Measurements from ENCODE around the gene CHST8. TPM values are rescaled to one million over a fixed set of nuclear protein-coding genes. Genes with fewer than 3 reads are reported as not detected.

CHST8 gene
- total and polyA plus RNA-seq, 2 of the 13 experiments (the other 11 are each of a cell fraction or from before 2014, with no cell fraction given): not detected

DNA sequence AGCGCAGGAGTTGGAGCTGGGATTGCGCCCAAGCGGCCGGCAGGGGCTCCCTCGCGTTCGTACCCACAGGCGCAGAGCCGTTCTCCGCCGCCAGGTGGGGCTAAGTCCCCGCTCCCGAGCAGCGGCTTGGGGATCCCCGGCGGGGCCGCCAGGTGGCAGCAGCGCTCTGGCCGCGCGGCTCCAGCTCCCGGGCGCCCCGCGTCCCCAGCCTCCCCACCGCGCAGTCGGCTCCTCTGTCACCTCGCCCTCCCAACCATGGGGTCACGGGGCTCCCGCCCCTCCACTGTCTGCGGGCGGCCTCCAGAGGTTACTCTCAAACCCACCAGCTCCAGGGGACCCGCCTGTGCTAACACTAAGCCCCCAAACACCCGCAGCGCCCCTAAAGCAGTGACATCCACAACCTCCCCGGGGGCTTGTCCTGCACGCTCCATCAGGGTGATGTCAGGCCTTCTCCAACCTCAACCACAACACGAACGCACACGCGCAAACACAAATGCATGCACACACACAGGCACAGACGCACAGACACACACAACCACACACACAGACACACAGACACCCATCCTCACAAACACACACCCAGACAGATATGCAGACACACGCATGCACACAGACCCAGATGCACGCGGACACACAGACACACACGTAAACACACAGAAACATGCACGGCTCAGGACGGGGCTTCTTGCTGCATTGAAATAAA is 156.5 kb downstream of the CHST8 start (continued):
- no peak for TF ChIP-seq PITX1 (CRISPR knock-in tag; IDR thresholded peaks at IDR 0.05)
- TF ChIP-seq ZNF501 (CRISPR knock-in tag; IDR thresholded peaks at IDR 0.05): peak; percentile 46; the same call in 1 of the 2 replicates
- peak in 1 of 2 experiments; percentile 54; a peak in 1 of 4 replicates for TF ChIP-seq KLF16 (CRISPR knock-in tag; IDR thresholded peaks at IDR 0.05)
- peak; percentile 95 to 96 for TF ChIP-seq HMGXB4 (CRISPR knock-in tag; IDR thresholded peaks at IDR 0.05; ENCODE audit: borderline replicate concordance in 1 of 2, low read depth in 1 of 2)
- TF ChIP-seq KDM5B (CRISPR knock-in tag; IDR thresholded peaks at IDR 0.05; ENCODE audit: borderline replicate concordance): peak; percentile 86
- TF ChIP-seq, protein P1, sequence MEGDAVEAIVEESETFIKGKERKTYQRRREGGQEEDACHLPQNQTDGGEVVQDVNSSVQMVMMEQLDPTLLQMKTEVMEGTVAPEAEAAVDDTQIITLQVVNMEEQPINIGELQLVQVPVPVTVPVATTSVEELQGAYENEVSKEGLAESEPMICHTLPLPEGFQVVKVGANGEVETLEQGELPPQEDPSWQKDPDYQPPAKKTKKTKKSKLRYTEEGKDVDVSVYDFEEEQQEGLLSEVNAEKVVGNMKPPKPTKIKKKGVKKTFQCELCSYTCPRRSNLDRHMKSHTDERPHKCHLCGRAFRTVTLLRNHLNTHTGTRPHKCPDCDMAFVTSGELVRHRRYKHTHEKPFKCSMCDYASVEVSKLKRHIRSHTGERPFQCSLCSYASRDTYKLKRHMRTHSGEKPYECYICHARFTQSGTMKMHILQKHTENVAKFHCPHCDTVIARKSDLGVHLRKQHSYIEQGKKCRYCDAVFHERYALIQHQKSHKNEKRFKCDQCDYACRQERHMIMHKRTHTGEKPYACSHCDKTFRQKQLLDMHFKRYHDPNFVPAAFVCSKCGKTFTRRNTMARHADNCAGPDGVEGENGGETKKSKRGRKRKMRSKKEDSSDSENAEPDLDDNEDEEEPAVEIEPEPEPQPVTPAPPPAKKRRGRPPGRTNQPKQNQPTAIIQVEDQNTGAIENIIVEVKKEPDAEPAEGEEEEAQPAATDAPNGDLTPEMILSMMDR (CRISPR knock-in tag; IDR thresholded peaks at IDR 0.05): peak; percentile 97
- TF ChIP-seq, protein P2, sequence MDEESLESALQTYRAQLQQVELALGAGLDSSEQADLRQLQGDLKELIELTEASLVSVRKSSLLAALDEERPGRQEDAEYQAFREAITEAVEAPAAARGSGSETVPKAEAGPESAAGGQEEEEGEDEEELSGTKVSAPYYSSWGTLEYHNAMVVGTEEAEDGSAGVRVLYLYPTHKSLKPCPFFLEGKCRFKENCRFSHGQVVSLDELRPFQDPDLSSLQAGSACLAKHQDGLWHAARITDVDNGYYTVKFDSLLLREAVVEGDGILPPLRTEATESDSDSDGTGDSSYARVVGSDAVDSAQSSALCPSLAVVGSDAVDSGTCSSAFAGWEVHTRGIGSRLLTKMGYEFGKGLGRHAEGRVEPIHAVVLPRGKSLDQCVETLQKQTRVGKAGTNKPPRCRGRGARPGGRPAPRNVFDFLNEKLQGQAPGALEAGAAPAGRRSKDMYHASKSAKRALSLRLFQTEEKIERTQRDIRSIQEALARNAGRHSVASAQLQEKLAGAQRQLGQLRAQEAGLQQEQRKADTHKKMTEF (CRISPR knock-in tag; IDR thresholded peaks at IDR 0.05): peak; percentile 62; the same call in 1 of the 2 replicates
- 0 out of 2 replicates have a peak, but pooled peaks have one; percentile 26 for TF ChIP-seq NFYB (CRISPR knock-in tag; IDR thresholded peaks at IDR 0.05)
- no peak for TF ChIP-seq ZNF274 (CRISPR knock-in tag; IDR thresholded peaks at IDR 0.05)
- TF ChIP-seq MTERF4 (CRISPR knock-in tag; IDR thresholded peaks at IDR 0.05): no peak
- TF ChIP-seq MTA3 (CRISPR knock-in tag; IDR thresholded peaks at IDR 0.05): no peak
- peak; percentile 73; the same call in 1 of the 2 replicates for TF ChIP-seq HOXA5 (CRISPR knock-in tag; IDR thresholded peaks at IDR 0.05)
- TF ChIP-seq, protein P3, sequence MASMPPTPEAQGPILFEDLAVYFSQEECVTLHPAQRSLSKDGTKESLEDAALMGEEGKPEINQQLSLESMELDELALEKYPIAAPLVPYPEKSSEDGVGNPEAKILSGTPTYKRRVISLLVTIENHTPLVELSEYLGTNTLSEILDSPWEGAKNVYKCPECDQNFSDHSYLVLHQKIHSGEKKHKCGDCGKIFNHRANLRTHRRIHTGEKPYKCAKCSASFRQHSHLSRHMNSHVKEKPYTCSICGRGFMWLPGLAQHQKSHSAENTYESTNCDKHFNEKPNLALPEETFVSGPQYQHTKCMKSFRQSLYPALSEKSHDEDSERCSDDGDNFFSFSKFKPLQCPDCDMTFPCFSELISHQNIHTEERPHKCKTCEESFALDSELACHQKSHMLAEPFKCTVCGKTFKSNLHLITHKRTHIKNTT (CRISPR knock-in tag; IDR thresholded peaks at IDR 0.05): no peak
- TF ChIP-seq REPIN1 (CRISPR knock-in tag; IDR thresholded peaks at IDR 0.05; ENCODE audit: borderline replicate concordance, low read depth): peak; percentile 71; the same call in 1 of the 2 replicates
- TF ChIP-seq HNF1A (IDR thresholded peaks at IDR 0.05; ENCODE audit: low read depth): no peak
- peak; percentile 48; the same call in 1 of the 2 replicates for TF ChIP-seq HNF1A (CRISPR knock-in tag; IDR thresholded peaks at IDR 0.05; ENCODE audit: borderline replicate concordance)

Measured in HepG2 (cell line).